HL-60/S4 treated with retinoic acid at 250 ng/mL for 4 days and 3 days (cell line): ENCODE results near the gene USP35.
"Not testable (repeated sequence)": the region's sequence is repeated elsewhere in the genome, so short reads cannot be mapped to it uniquely, and the experiment has no call there.

Source experiments
- in situ Hi-C: fragments of 300-500 bp; cut with MboI; formaldehyde crosslinking; loops from 2 replicates; pipeline ENCODE4 v1.7.0; 2022; ENCODE audit warnings: low sequenced_read_pairs

Gene USP35

DNA sequence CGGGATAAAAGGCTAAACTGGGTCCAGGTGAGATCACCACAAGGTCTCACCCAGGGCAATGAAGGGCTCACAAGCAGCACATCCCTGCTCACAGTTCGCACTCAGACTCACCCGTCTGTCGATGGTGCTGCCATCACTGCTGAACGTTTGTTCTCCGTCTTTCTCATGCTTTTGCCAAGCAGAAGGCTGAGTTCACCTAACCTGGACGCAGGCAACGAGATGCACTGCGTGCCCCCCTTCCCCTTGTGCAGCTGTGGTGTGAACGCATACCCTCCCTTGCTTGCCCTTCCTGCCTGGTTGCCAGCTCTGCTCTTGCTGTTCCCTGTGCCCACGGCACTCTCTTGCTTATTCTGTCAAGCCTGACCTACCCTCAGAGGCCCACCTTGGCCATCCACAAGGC lies 18.3 kb upstream of the USP35 start:
- in situ Hi-C loops, result no loop called here

DNA sequence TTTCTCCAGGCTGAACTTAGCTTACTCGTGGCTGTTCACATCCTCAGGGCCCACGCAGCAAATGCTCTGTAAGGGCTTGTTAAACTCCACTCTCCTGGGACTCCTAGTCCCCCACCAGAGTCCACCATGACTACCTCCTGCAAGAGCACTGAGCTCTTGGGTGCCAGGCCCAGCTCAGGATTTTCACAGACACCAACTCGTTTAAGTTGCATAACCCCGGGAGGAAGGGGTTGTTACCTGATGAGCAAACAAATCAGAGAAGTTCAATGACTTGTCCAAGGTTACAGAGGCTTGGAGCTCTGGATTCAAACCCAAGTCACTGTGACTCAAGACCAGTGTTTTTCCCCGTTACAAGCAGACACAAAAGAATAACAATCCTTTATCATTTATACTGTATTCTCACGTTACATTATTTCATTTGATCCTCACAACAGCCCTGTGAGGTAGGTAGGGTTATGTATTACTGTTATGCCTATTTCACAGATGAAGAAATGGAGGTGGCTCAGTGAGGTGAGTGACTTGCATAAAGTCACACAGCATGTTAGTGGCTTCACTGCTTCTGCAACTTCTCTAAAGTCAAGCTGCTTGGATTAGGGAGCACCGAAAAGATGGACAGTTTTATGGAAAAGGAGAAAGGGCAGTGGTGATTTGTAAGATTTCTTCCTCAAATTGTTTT lies 17.7 kb upstream of the USP35 start:
- in situ Hi-C loops, result no loop called here

DNA sequence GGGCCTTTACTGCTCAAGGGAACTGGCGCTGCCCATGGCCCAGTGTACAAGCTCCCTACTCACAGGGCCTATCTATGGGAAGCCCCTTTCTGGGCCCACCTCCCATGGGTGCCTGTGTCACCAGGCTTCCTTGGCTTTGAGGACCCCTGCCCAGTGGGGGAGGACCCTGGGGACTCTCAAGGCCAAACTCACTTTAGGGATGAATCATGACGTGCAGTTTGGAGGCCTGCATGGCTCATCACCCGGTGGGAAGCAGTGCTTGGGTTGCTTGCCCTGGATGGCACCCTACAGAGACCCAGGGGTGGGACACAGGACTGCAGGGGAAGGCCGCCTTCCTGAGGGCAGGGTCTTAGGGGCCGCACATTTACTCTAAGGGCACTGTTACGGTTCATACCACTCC lies 16.8 kb upstream of the USP35 start:
- in situ Hi-C loops, result no loop called here

DNA sequence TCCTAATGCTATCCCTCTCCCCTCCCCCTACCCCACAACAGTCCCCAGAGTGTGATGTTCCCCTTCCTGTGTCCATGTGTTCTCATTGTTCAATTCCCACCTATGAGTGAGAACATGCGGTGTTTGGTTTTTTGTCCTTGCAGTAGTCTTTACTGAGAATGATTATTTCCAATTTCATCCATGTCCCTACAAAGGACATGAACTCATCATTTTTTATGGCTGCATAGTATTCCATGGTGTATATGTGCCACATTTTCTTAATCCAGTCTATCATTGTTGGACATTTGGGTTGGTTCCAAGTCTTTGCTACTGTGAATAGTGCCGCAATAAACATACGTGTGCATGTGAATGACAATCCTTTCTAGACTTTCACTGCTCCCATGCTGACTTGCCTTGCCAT lies 12.9 kb upstream of the USP35 start:
- in situ Hi-C loops, result not testable (repeated sequence)

DNA sequence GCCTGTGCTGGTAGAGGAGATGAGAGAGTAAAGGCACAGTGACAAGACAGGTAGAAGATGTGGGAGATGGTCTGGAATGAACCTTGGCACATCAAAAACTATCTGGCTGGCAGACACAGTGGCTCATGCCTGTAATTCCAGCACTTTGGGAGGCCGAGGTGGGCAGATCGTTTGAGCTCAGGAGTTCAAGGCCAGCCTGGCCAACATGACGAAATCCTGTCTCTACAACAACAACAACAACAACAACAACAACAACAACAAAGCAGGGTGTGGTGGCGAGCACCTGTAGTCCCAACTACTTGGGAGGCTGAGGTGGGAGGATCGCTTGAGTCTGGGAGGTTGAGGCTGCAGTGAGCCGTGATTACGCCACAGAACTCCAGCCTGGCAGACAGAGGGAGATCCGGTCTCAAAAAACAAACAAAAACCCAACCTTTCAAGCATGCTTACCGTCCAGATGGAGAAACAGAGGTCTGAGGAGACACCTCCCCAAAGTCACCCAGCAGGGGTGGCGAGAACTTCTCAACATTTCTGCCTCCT lies 12.0 kb upstream of the USP35 start:
- in situ Hi-C loops, result no loop called here

DNA sequence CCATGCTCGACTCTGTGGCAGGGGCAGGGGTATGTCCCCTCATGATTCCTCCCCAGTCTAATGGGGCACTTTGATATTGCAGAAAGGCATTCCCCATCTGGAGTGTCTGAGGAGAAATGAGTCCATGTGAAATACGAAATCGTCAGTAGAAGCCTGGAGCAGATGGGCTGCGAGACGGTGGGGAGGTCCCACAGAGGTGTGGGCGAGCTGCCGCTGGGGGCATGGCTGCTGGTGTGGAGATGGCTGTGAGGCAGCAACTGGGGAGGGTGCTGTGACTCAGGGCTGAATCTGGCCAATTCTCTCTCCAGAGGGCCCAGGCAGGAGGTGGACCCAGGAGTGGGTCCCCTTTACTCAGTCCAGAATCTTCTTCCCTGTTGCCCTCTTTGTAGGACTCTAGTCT lies 11.5 kb upstream of the USP35 start:
- in situ Hi-C loops, result no loop called here

DNA sequence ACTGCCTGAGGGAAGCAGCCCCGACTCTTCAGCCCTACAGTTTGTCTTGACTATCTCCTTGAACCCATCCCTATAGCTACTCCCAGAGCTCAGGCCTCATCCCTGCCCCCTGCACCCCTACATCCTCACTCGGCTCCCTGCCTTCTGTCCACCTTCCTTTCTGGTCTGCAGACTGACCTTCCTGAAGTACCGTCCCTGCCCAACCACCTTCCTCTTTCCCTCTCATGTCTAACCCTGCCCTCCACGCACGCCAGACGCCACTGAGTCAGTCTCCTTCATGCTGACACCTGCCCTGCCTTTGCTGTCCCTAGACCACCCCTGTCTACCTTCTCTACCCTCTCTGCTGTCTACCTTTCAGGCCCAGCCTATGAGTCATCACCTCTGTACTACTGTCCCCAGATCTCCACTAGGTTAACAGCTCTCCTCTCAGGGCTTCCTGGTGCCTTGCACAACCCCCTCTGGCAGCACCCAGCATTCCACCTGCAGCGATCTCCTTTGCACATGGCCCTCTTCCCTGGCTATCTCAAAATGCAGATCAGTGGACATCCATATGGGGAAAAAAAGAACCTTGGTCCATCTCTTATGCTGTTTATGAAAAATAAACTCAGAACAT lies 9.2 kb upstream of the USP35 start:
- in situ Hi-C loops, result no loop called here

DNA sequence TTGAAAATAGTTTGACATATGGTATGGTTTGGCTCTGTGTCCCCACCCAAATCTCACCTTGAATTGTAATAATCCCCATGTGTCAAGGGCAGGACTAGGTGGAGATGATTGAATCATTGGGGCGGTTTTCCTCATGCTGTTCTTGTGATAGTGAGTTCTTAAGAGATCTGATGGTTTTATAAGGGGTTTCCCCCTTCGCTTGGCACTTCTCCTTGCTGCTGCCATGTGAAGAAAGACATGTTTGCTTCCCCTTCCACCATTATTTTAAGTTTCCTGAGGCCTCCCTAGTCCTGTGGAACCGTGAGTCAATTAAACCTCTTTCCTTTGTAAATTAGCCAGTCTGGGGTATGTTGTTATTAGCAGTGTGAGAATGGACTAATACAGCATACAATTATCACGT lies 8.0 kb upstream of the USP35 start:
- in situ Hi-C loops, result no loop called here

DNA sequence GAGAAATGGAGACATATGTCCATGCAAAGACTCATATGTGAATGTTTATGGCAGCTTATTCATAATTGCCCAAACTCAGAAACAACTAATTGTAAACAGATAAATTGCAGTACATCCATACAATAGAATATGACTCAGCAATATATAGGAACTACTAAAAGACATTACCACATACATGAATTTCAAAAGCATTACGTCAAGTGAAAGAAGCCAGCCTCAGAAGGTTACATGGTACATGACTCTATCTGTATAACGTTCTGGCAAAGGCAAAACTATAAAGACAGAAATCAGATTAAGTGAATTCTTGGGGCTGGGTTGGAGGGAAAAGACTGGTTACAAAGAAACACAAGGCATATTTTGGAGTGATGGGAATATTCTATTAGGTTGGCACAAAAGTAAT lies 7.5 kb upstream of the USP35 start:
- in situ Hi-C loops, result no loop called here

DNA sequence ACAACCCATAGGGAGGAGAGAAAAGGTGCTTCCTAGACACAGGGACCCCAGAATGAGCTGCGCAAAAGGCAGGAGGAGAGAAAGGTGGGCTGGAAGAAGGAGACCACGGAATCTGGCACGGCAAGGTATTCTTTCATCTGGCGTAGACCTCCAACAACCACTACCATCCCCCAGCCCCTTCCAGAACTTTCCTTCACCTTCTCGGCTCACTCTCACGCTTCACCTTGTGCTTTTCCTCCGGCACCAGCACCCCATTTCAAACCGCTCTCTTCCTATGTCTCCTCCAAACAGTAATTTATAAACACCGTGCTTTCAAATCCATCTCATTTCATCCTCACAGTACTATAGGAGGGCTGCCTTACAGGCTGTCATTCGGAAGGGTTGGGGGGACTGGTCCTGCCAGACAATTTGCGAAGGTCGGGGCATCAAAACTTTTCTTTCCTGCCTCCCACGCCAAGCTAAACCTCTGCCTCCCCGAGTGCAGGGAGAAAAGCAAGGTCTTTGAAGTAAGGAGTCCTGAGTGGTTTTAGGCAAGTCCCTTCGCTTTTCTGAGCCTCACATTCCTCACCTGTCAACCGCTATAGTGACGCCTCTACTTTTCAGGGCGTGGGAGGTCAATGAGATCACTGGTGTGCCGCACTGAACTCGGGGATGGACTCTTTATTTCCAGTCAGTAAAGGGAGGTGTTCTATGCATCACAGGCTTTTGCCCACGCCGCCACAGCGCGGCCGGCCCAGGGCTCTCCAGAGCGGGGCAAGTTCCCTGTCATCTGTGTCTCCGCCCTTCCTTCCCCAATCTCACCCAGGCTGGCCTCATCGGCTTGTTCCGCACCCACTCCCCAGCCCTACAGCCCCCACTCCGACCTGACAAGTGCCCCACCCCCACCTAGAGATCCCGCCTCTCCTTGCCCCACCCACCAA lies 1.1 kb upstream of the USP35 start:
- in situ Hi-C loops, result no loop called here

DNA sequence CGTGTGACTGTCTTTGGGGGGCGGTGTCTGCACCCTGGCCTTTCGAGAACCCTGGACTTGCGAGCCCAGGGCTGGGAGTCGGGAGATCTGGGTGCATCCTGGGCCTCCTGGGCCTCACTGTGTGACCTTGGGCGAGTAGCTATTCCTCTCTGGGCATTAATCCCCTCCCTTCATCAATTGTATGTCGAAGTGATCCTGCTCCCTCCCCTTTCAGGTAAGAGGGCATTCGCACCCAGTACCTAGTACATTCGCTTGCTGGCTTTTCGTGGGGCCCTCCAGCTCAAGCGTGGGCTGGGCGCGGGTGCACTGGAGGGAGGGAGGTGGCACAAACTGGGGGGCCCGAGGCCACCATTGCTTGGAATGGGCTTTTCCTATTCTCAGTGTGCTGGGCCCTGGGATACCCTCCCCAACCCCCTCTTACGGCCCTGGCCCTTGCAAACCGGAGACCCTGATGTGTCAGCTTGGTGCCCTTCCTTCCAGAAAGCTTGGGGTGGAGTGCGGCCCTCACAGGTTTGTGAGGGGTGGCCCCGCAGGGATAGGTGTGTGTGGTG lies 530 bp downstream of the USP35 start:
- in situ Hi-C loops, result no loop called here

DNA sequence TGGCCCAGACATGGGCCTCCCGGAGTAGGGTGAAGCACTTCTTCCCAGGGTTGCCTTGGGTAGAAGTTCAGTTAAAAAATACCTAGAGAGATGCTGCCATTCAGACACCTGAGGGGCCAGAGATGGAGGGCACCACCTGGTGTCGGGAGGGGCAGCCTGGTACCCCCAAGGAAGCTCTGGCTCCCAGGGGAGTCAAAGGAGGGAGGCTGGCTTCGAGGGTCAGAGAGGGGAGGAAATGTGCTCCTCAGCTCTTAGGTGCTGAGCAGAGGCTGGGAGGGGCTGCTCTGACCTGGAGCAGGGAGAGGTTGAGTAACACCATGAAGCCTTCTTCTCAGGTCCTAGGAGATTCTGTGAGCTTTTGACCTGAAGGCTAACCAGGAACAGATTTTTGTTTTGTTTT lies 1.1 kb downstream of the USP35 start:
- in situ Hi-C loops, result no loop called here

DNA sequence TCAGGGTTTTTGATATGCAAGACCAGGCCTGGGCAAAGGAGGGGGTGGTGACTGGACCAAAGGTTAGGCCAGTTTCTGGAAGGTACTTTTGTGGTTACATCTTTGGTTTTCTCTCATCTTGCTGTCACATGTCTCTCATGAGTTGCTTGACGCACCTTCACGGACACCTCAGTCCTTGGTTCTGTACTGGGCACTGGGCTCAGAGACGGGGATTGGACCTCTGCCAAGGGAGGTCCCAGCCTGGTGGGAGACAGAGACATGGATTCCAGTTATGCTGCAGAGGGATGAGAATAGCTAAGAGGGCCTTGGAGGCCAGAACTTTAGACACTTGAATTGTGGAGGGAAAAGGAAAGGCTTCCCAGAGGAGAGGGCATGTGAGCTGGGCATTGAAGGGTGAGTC lies 1.7 kb downstream of the USP35 start:
- in situ Hi-C loops, result no loop called here

DNA sequence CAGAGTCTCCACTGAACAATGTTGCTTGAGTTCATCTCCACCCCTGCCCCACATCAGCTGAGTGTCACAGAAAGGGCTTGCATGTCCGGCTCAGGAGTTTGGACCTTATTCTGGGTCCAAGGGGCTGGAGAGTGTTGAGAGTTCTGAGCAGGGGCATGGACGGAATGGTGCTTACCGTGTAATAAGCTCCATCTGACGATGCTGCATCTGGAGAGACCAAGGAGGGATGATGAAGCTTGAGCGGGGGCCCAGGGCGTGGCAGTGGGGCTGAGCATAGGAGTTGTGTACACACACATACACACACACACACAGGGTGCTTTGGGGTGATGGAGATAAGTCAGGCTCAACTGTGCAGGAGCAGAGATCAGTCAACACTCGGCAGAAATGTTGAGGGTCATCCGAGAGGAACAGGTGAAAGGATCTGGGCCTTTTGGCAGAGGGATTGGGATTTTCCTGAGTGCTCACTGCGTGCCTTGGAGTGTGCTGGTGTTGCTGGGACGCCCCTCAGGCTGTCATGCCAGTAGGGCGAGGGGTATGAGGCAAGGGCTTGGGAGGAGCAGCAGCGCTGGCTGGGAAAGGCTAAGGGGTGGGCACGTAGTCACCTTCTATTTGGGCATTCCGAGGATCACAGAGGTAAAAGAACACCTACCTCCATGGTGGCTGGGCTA lies 2.3 kb downstream of the USP35 start:
- in situ Hi-C loops, result no loop called here

DNA sequence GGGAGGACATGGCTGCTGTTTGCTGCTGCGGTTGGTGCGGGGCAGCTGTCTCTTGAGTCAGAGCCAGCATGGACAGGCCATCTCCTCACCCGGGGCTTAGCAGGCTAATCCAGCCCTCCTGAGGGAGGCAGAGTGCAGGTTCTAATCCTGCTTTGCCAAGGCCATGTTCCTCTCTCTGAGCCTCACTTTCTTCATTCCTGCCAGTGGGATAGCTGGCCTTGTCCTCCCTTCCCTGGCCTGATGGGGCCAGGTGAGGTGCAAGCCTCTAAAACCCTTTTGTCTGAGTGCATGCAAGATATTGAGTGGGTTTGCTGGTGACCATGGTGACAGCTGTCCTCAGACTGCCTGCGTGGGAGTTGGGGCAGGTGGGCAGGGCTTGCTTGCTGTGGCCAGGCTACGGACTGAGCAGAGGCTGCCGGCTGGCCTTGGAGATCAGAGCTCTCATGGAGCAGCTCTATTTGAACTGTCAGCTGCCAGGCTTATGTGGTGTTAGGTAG lies 3.6 kb downstream of the USP35 start:
- in situ Hi-C loops, result no loop called here

DNA sequence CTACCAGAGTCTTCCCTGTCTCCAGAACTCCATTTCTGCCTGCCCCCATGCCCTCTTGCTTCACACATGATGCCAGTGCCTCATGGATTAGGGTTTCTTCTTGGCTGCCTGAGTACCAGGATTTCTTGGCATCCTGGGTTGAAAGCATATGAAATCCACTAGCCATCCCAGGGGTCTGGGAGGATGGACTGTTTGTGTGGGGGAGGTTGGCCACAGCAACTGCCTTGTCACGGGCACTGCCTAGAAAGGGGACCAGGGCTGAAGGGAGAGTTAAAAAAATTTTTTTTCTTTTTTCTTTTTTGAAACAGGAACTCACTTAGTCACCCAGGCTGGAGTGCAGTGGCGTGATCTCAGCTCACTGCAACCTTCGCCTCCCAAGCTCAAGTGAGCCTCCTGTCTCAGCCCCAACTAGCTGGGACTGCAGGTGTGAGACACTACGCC lies 4.2 kb downstream of the USP35 start:
- in situ Hi-C loops, result no loop called here

DNA sequence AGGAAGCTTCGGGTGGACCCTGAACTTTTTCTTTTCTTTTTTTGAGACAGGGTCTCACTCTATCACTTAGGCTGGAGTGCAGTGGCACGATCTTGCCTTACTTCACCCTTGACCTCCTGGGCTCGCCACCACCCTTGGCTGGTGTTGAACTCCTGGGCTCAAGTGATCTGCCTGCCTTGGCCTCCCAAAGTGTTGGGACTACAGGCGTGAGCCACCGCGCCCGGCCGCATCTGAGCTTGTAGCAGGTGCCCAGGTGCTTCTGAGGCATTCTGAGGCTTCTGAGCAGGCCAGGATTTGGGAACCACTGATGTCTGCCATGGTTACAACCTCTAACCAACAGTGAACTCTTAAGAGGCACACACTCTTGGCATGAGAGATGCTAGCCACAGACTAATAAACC lies 5.1 kb downstream of the USP35 start:
- in situ Hi-C loops, result no loop called here

DNA sequence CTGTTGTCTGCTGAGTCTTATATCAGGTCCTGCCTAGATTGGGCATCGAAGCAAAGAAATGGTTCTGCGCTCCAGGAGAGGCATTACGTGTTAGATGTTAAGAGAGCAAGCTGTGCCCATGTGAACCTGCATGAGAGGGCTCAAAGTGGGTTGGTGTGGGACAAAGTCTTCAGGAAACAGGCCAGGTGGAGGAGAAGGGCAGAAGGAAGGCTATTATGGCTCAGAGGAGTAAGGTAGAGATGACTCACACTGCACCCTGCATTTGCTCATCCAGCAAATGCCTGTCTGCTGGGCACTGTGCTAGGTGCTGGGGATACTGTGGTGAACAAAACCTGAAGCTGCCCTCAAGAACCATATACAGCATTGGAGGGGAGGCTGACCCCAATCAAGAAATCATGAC lies 5.8 kb downstream of the USP35 start:
- in situ Hi-C loops, result no loop called here

DNA sequence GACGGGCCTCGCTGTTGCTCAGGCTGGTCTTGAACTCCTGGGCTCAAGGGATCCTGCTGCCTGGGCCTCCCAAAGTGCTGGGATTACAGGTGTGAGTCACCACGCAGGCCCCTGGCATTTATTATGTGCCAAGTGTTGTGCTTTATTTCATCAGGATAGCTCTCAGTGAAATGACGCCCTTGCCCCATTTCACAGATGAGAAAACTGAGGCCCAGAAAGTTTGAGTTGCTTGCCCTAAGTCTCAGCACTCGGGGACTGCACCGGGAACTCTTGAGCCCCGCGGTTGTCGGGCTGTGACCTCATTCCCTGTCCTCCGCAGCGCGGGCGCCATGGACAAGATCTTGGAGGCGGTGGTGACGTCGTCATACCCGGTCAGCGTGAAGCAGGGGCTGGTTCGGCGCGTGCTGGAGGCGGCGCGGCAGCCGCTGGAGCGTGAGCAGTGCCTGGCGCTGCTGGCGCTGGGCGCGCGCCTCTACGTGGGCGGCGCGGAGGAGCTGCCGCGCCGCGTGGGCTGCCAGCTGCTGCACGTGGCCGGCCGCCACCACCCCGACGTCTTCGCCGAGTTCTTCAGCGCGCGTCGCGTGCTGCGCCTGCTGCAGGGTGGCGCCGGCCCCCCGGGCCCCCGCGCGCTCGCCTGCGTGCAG lies 7.3 kb downstream of the USP35 start:
- in situ Hi-C loops, result no loop called here

DNA sequence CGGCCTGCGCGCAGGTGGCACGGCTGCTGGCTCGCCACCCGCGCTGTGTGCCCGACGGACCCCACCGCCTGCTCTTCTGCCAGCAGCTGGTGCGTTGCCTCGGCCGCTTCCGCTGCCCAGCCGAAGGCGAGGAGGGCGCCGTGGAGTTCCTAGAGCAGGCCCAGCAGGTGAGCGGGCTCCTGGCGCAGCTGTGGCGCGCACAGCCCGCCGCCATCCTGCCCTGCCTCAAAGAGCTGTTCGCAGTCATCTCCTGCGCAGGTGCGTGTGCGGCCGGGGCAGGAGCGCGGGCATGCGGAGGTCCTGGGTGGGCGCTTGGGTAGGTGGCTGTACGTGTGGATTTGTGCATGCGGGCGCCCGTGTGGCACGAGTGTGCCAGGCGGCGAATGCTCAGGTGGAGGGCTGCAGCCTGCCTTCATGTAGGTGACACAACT lies 8.0 kb downstream of the USP35 start:
- in situ Hi-C loops, result no loop called here
